Right cardiac atrium (tissue), 5 donors: ENCODE results near the gene CALML5. TPM values are rescaled to one million over a fixed set of nuclear protein-coding genes. Genes with fewer than 3 reads are reported as not detected.

ENCODE experiments used
- ATAC-seq, 2 donors: fragments of 200-7000 bp; cut with Tn5 transposase; one replicate each; pipeline versions ENCODE4 v1.8.0 to v1.9.1; 2020; ENCODE audit warnings: moderate library complexity in 2 of 2, mild to moderate bottlenecking in 1 of 2
- DNase-seq, 3 donors: peaks; one replicate each; pipeline ENCODE4 v3.0.0-alpha.2; 2020
- H3K27ac ChIP-seq: one replicate; pipeline ENCODE4 v1.5.1; 2013; ENCODE audit warnings: mild to moderate bottlenecking, low read length, control low read depth, moderate library complexity
- H3K27me3 ChIP-seq: one replicate; pipeline ENCODE4 v1.6.1; 2013; ENCODE audit not compliant: control insufficient read depth, insufficient read depth
- H3K4me1 ChIP-seq: one replicate; pipeline ENCODE4 v1.6.1; 2013; ENCODE audit warnings: low read length; ENCODE audit not compliant: control insufficient read depth, insufficient read depth
- H3K4me3 ChIP-seq: one replicate; pipeline ENCODE4 v1.5.1; 2013; ENCODE audit warnings: low read length, control low read depth
- H3K9me3 ChIP-seq: one replicate; pipeline ENCODE4 v1.6.1; 2013; ENCODE audit warnings: low read length; ENCODE audit not compliant: control insufficient read depth
- WGBS: extraction: QIAGEN DNeasy Blood & Tissue Kit; methylation state at CpG from one replicate; pipeline ENCODE4 v1.1.7; 2013; 5-methylcytosine and 5-hydroxymethylcytosine counted together
- intact Hi-C, 4 donors: fragments of 100-400 bp; cut with DNase I; formaldehyde crosslinking; loops; one replicate each; pipeline versions ENCODE4 v1.11.0 to v1.14.0; 2022 to 2023
- polyA plus RNA-seq: library from polyadenylated mRNA; stranded (reverse); fragments of 200-250 nt; gene quantifications from one replicate; pipeline ENCODE4 v1.2.3, GENCODE V29; 2013
- total RNA-seq, 4 donors: library from RNA; stranded (reverse); fragmentation: NEBNext Ultra II Directional; extraction: Animal tissue kit (Norgen Biotek cat#: 25700); gene quantifications; one replicate each; pipeline ENCODE4 v1.2.1, GENCODE V29; 2021
- donor health status: healthy with polysubstance abuse.
- donor health status: DM: no; HTN: yes; CAD: no.
- donor health status: DM: no; HTN: no; CAD: no.
- donor health status: DM: no; HTN: yes; CAD: no; lungs with severe emphysema.
- donor health status: DM: yes; HTN: yes; CAD: no.

Gene CALML5
- total and polyA plus RNA-seq, 5 donors, result not detected

- Histone ChIP-seq H3K27ac (no peak overlapping the region), H3K4me1 (no peaks in the 10 kb centered on the region), H3K9me3 (no peaks in the 10 kb centered on the region), H3K27me3 (no peaks in the 10 kb centered on the region), H3K4me3 (no peak overlapping the region)
- intact Hi-C loops, result no loop called here
- 84% methylated on average over 4 of the region's 4 CpGs for WGBS
- ATAC-seq (no peak), DNase-seq (no peak)
Measured at GRCh38 chr10:5450605-5451384, 48.6 kb downstream of the CALML5 start.

GRCh38 chr10:5449823-5450222 is 49.5 kb downstream of the CALML5 start:
- WGBS, result 37% methylated on average over 8 of the region's 8 CpGs

GRCh38 chr10:5449227-5449626 is 50.1 kb downstream of the CALML5 start:
- DNase-seq (no peak), ATAC-seq (no peak)
- Histone ChIP-seq H3K4me3 (peak overlapping the region; percentile 25), H3K27me3 (no peaks in the 10 kb centered on the region), H3K9me3 (no peaks in the 10 kb centered on the region), H3K27ac (no peak overlapping the region), H3K4me1 (no peaks in the 10 kb centered on the region)
- intact Hi-C loops, result loop anchor here in 1 of 4 donors (5.0 kb wide), 1 partner anchor 168 kb away; no protein-coding TSS in a partner anchor
- WGBS, result 49% methylated on average over 2 of the region's 2 CpGs

More at GRCh38 chr10:5449823-5450222, 49.5 kb downstream of the CALML5 start:
- intact Hi-C loops, result loop anchor here in 1 of 4 donors (5.0 kb wide), 1 partner anchor 167 kb away; no protein-coding TSS in a partner anchor
- no peaks in the 10 kb centered on the region for H3K9me3 ChIP-seq
- DNase-seq (no peak), ATAC-seq (peak; percentile 28 to 66)
- H3K27ac ChIP-seq, result peak overlapping the region; percentile 54
- no peaks in the 10 kb centered on the region for H3K27me3 ChIP-seq
- H3K4me1 ChIP-seq, result no peaks in the 10 kb centered on the region
- peak overlapping the region; percentile 58 for H3K4me3 ChIP-seq

Other genes starting within 250 kb of the CALML5 start
- gene UCN3, start 134.6 kb downstream of the CALML5 start, total RNA-seq, result not detected
- not detected for gene UCN3, start 134.6 kb downstream of the CALML5 start, polyA plus RNA-seq
- 1 to 10 TPM in 3 of 4 donors, under 1 TPM in 1; 0.66 to 1.7 (median 1.0) TPM for gene TUBAL3, start 94.7 kb downstream of the CALML5 start, total RNA-seq
- 0.43 TPM for gene TUBAL3, start 94.7 kb downstream of the CALML5 start, polyA plus RNA-seq
- gene NET1, start 87.0 kb downstream of the CALML5 start, total RNA-seq, result 10 to 100 TPM; 16.2 to 26.6 (median 20.8) TPM
- gene NET1, start 87.0 kb downstream of the CALML5 start, polyA plus RNA-seq, result 6.7 TPM
- gene CALML3, start 25.4 kb upstream of the CALML5 start, total RNA-seq, result not detected
- not detected for gene CALML3, start 25.4 kb upstream of the CALML5 start, polyA plus RNA-seq
- gene ASB13, start 167.0 kb upstream of the CALML5 start, total RNA-seq, result 10 to 100 TPM; 15.0 to 20.6 (median 17.5) TPM
- gene ASB13, start 167.0 kb upstream of the CALML5 start, polyA plus RNA-seq, result 17.1 TPM
- 10 to 100 TPM; 41.1 to 51.7 (median 49.3) TPM for gene TASOR2, start 185.3 kb upstream of the CALML5 start, total RNA-seq
- 9.7 TPM for gene TASOR2, start 185.3 kb upstream of the CALML5 start, polyA plus RNA-seq